Large intestine (tissue), 3 donors: ENCODE data around the gene TRIM65. TPM values are rescaled to one million over a fixed set of nuclear protein-coding genes. Genes with fewer than 3 reads are reported as not detected.

Experiments
- DNase-seq, 2 donors: peaks; one replicate each; pipeline versions ENCODE4 v3.0.0 to v3.0.0-alpha.2; 2013
- H3K27ac ChIP-seq: one replicate; pipeline ENCODE4 v1.5.1; 2013; ENCODE audit warnings: low read length
- H3K27me3 ChIP-seq: 2 replicates; pipeline ENCODE4 v1.6.1; 2013; ENCODE audit warnings: low read length; ENCODE audit not compliant: control insufficient read depth, insufficient read depth
- H3K36me3 ChIP-seq: 2 replicates; pipeline ENCODE4 v1.6.1; 2013; ENCODE audit warnings: low read length; ENCODE audit not compliant: control insufficient read depth, insufficient read depth
- H3K4me1 ChIP-seq: one replicate; pipeline ENCODE4 v1.6.1; 2013; ENCODE audit warnings: low read length; ENCODE audit not compliant: control insufficient read depth, insufficient read depth
- H3K4me3 ChIP-seq: one replicate; pipeline ENCODE4 v1.5.1; 2013; ENCODE audit warnings: low read length
- H3K9me3 ChIP-seq: one replicate; pipeline ENCODE4 v1.6.1; 2013; ENCODE audit warnings: mild to moderate bottlenecking, low read depth, low read length, moderate library complexity; ENCODE audit not compliant: control insufficient read depth
- WGBS: methylation state at CpG from one replicate; pipeline ENCODE4 v1.1.5; 2013; ENCODE audit warnings: low lambda C conversion rate; ENCODE audit not compliant: insufficient coverage; 5-methylcytosine and 5-hydroxymethylcytosine counted together
- polyA plus RNA-seq: library from polyadenylated mRNA; unstranded; fragments of 120-200 nt; gene quantifications from one replicate; pipeline ENCODE4 v1.2.1, GENCODE V29; 2013

TRIM65 gene
- polyA plus RNA-seq, 1 donor: 18.7 TPM

GRCh38 chr17:75917917-75918445 is 21.2 kb upstream of the TRIM65 start:
- WGBS: no CpG with 5 or more reads among the region's 31 CpGs
- Histone ChIP-seq H3K36me3 (peaks cover 59% of the 10 kb centered on the region), H3K4me1 (peaks cover 7% of the 10 kb centered on the region)

DNA sequence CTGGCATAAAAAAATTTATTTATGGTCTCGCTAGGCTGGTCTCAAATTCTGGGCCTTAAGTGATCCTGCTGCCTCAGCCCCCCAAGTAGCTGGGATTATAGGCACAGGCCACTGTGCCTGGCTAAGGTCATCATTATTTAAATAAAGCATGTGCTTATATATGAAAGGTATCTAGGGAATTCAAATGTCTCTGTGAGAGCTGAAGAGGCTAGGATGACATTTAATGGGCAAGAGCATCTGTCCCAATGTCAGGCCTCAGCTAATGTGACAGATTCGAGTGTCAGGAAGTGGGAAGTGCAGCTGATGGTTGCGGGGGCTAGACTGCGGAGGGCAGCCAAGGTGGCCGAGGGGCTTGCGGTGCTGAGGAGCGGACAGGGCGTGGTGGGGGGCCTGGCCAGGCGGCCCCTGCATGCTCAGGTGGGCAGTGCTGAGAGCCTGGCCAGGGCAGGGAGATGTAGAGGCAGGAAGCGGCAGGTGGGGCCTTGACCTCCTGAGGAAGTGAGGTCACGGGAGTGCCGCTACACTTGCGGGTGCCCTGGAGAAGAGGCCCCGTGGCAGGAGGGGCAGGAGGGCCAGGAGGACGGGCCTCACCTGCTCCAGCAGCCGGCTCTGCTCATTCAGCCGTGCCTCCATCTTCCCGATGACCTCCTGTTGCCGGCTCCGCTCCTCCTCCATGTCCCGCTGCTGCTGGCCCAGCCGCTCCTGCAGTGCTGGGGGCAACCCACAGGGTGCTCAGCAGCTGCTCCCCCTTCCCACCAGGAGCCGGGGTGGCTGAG is 20.6 kb upstream of the TRIM65 start:
- no CpG with 5 or more reads among the region's 23 CpGs for WGBS
- no peak overlapping the region for H3K4me3 ChIP-seq
- H3K9me3 ChIP-seq: peaks cover 5% of the 10 kb centered on the region
- peaks cover 58% of the 10 kb centered on the region for H3K36me3 ChIP-seq
- no peak for DNase-seq
- H3K27ac ChIP-seq: no peak overlapping the region
- no peaks in the 10 kb centered on the region for H3K27me3 ChIP-seq
- peaks cover under 1% of the 10 kb centered on the region for H3K4me1 ChIP-seq

More at GRCh38 chr17:75917917-75918445, 21.2 kb upstream of the TRIM65 start:
- Histone ChIP-seq H3K9me3 (peaks cover 5% of the 10 kb centered on the region), H3K27me3 (no peaks in the 10 kb centered on the region), H3K27ac (no peak overlapping the region), H3K4me3 (no peak overlapping the region)
- no peak for DNase-seq

- no peak overlapping the region for H3K27ac ChIP-seq
- H3K4me1 ChIP-seq: no peaks in the 10 kb centered on the region
- no peaks in the 10 kb centered on the region for H3K27me3 ChIP-seq
- H3K36me3 ChIP-seq: peaks cover 63% of the 10 kb centered on the region
- 100% methylated on average over 1 of the region's 8 CpGs for WGBS
- no peak for DNase-seq
- H3K4me3 ChIP-seq: no peak overlapping the region
- H3K9me3 ChIP-seq: peaks cover 5% of the 10 kb centered on the region
Observed at GRCh38 chr17:75915268-75915667, 18.5 kb upstream of the TRIM65 start.

DNA sequence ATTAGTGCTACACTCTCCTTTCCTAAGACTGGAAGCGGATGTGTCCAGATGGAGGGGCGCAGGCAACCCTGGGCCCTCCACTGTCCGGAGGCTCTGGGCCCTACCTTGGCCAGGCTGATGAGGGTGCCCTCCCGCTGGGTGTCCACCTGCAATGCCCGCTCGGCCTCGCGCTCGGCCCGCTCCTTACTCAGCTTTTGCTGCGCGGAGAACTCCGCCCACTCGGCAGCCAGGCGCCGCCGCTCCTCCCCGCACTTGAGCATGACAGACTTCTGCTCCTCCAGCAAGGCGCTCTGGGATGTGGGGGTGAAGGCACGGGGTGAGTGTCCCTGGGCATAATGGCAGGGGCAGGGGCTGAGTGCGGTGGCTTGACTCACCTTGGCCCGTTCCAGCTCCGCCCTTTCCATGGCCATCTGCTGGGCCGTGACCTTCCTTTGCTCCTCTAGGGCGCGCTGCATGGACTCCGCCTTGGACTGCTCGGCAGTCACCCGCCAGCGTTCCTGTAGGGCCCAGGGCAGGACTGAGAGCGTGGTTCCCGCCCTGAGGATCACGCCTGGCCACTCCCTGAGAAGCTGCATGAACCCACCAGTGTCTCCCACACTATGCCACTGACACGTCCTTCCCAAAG is 18.0 kb upstream of the TRIM65 start:
- no CpG with 5 or more reads among the region's 34 CpGs for WGBS
- no peaks in the 10 kb centered on the region for H3K27me3 ChIP-seq
- peaks cover 5% of the 10 kb centered on the region for H3K9me3 ChIP-seq
- no peak overlapping the region for H3K4me3 ChIP-seq
- H3K27ac ChIP-seq: no peak overlapping the region
- DNase-seq: no peak
- no peaks in the 10 kb centered on the region for H3K4me1 ChIP-seq
- peaks cover 62% of the 10 kb centered on the region for H3K36me3 ChIP-seq

DNA sequence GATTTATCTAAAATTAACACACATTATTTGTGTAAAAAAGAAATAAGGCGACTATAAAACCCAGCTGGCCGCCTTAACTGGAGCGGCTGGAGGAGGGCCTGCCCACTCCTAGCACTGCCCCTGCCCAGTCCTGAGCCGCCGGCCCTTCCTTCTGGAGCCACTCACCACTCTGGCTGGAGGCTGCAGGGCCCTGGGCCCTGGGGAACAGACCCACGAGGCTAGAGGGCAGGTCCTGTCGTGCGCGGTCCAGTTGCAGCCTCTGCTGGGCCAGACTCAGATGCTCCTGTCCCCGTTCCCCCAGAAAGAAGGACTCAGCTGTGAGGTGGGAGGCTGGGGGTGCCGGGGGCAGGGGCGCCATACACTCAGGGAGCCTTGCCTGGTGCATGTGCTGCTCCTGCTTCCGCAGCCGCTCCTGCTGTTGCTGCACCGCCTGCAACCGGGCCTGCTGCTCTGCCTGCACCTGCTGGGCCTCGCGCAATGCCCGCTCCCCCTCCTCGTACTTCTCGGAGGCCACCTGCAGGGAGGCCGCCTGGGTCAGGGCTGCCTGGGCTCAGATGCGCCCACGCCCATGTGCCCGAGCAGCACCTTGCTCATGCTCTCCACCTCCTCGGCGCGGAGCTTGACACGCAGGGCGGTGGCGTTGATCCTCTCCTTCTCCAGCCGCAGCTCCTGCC is 16.9 kb upstream of the TRIM65 start:
- no CpG with 5 or more reads among the region's 32 CpGs for WGBS
- no peak overlapping the region for H3K4me3 ChIP-seq
- peaks cover 5% of the 10 kb centered on the region for H3K9me3 ChIP-seq
- H3K27me3 ChIP-seq: no peaks in the 10 kb centered on the region
- H3K36me3 ChIP-seq: peaks cover 62% of the 10 kb centered on the region
- no peak overlapping the region for H3K27ac ChIP-seq
- DNase-seq: no peak
- no peaks in the 10 kb centered on the region for H3K4me1 ChIP-seq

DNA sequence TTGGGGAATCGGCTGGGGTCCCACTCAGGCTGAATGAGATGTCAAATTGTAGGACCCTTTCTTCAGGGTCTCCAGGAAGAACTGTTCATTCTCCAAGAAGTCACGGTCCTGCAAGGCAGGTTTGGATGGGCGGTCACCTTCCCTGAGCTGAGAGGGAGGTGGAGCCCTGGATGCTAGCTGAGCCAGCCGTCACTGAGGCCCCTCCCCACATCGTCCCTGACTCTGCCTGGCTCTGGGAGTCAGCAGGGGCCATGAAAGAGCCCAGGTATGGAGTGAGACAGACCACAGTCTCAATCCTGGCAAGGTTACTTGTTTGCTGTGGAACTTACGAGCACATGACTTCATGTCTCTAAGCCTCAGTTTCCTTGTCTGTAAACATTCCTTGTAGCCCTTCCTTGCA is 13.9 kb upstream of the TRIM65 start:
- no CpG with 5 or more reads among the region's 6 CpGs for WGBS
- Histone ChIP-seq H3K4me3 (no peak overlapping the region), H3K27ac (no peak overlapping the region), H3K36me3 (peaks cover 50% of the 10 kb centered on the region), H3K4me1 (no peaks in the 10 kb centered on the region), H3K9me3 (peaks cover 5% of the 10 kb centered on the region), H3K27me3 (no peaks in the 10 kb centered on the region)
- no peak for DNase-seq

GRCh38 chr17:75909812-75910274 is 13.1 kb upstream of the TRIM65 start:
- no peak for DNase-seq
- WGBS: no CpG with 5 or more reads among the region's 11 CpGs
- H3K9me3 ChIP-seq: peaks cover 5% of the 10 kb centered on the region
- H3K4me1 ChIP-seq: no peaks in the 10 kb centered on the region
- peaks cover 45% of the 10 kb centered on the region for H3K36me3 ChIP-seq
- no peaks in the 10 kb centered on the region for H3K27me3 ChIP-seq
- no peak overlapping the region for H3K27ac ChIP-seq
- no peak overlapping the region for H3K4me3 ChIP-seq

- H3K27ac ChIP-seq: no peak overlapping the region
- DNase-seq: no peak
- H3K9me3 ChIP-seq: peaks cover 5% of the 10 kb centered on the region
- no peaks in the 10 kb centered on the region for H3K27me3 ChIP-seq
- H3K4me3 ChIP-seq: no peak overlapping the region
- WGBS: 83% methylated on average over 2 of the region's 14 CpGs
- H3K36me3 ChIP-seq: peaks cover 40% of the 10 kb centered on the region
- no peaks in the 10 kb centered on the region for H3K4me1 ChIP-seq
Observed at GRCh38 chr17:75909051-75909811, 12.5 kb upstream of the TRIM65 start.

DNA sequence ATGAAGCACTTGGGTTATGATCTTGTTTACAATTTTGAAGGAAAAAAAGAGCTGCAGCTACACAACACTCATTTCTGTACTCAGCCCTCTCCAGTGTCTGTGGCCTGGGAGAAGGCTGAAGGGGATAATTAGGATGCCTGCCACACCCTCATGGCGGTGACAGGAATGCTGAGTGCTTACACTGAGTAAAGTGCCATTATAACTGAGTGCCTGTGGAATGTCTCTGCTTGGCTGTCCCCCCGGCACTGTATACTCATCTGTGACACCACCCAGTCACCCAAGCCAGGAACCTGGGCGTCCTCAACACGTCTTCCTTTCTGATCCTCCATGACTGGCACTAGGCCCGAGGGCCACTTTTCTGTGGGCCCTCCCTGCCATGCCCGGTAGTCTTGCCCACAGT is 11.4 kb upstream of the TRIM65 start:
- H3K36me3 ChIP-seq: peaks cover 31% of the 10 kb centered on the region
- no peak overlapping the region for H3K4me3 ChIP-seq
- H3K9me3 ChIP-seq: no peaks in the 10 kb centered on the region
- 20% methylated on average over 1 of the region's 6 CpGs for WGBS
- no peak overlapping the region for H3K27ac ChIP-seq
- no peak for DNase-seq
- no peaks in the 10 kb centered on the region for H3K27me3 ChIP-seq
- H3K4me1 ChIP-seq: no peaks in the 10 kb centered on the region
